GM19397 (cell line): Measurements from ENCODE around the gene IL21R.
"Not testable (repeated sequence)": the region's sequence is repeated elsewhere in the genome, so short reads cannot be mapped to it uniquely, and the experiment has no call there.

Experiments used
- ATAC-seq: cut with Tn5 transposase; IDR thresholded peaks from one replicate; pipeline ENCODE4 v1.9.1; 2021; ENCODE audit warnings: mild to moderate bottlenecking, moderate library complexity; ENCODE audit not compliant: unreplicated experiment

IL21R gene

GRCh38 chr16:27441998-27442397 lies 40.0 kb downstream of the IL21R start:
- ATAC-seq = no peak

DNA sequence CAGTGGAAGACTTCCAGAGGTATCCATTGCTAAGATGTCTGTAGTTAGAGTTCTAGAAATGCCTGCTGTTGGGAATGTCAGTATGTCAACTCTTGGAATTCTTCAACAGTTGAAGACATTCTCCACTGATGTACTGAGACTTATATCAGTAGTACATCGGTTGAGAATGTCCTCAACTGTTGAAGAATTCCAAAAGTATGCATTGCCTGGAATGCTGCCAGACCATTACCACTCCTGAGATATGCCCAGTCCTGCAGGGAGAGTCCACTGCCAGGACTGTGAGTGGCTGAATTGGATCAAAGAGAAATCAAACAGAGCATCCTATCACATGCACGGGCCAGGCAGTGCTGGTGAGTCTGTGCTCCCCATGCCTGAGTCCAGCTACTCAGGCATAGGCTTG lies 42.0 kb downstream of the IL21R start:
- no peak for ATAC-seq

GRCh38 chr16:27444470-27444869 lies 42.5 kb downstream of the IL21R start:
- ATAC-seq = no peak

- no peak for ATAC-seq
Observed at GRCh38 chr16:27445502-27446175, 43.7 kb downstream of the IL21R start.

GRCh38 chr16:27446721-27447120 lies 44.7 kb downstream of the IL21R start:
- no peak for ATAC-seq

DNA sequence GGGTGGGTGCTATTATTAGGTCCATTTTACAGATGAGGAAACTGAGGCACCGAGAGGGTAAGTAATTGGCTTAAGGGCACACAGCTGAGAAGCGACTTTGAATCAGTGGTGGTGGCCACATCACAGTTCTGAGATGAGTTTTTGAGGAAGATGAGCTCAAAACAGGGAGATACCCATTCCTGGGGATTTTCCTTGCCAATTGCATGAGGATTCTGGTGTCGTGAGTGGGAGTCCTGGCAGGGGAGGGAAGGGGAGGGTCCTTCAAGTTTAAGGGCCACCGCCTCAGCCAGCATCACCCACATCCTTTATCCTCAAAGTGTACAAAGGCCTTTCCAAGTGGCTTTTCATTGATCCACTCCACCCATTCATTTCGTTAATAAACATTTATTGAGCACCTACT lies 45.3 kb downstream of the IL21R start:
- ATAC-seq = no peak

DNA sequence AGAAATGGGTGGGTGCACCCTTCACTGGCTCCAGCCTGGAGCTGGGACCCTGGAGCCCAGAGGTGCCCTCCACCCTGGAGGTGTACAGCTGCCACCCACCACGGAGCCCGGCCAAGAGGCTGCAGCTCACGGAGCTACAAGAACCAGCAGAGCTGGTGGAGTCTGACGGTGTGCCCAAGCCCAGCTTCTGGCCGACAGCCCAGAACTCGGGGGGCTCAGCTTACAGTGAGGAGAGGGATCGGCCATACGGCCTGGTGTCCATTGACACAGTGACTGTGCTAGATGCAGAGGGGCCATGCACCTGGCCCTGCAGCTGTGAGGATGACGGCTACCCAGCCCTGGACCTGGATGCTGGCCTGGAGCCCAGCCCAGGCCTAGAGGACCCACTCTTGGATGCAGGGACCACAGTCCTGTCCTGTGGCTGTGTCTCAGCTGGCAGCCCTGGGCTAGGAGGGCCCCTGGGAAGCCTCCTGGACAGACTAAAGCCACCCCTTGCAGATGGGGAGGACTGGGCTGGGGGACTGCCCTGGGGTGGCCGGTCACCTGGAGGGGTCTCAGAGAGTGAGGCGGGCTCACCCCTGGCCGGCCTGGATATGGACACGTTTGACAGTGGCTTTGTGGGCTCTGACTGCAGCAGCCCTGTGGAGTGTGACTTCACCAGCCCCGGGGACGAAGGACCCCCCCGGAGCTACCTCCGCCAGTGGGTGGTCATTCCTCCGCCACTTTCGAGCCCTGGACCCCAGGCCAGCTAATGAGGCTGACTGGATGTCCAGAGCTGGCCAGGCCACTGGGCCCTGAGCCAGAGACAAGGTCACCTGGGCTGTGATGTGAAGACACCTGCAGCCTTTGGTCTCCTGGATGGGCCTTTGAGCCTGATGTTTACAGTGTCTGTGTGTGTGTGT lies 46.8 kb downstream of the IL21R start:
- no peak for ATAC-seq

DNA sequence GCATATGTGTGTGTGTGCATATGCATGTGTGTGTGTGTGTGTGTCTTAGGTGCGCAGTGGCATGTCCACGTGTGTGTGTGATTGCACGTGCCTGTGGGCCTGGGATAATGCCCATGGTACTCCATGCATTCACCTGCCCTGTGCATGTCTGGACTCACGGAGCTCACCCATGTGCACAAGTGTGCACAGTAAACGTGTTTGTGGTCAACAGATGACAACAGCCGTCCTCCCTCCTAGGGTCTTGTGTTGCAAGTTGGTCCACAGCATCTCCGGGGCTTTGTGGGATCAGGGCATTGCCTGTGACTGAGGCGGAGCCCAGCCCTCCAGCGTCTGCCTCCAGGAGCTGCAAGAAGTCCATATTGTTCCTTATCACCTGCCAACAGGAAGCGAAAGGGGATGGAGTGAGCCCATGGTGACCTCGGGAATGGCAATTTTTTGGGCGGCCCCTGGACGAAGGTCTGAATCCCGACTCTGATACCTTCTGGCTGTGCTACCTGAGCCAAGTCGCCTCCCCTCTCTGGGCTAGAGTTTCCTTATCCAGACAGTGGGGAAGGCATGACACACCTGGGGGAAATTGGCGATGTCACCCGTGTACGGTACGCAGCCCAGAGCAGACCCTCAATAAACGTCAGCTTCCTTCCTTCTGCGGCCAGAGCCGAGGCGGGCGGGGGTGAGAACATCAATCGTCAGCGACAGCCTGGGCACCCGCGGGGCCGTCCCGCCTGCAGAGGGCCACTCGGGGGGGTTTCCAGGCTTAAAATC lies 47.6 kb downstream of the IL21R start:
- peak; percentile 53 for ATAC-seq

DNA sequence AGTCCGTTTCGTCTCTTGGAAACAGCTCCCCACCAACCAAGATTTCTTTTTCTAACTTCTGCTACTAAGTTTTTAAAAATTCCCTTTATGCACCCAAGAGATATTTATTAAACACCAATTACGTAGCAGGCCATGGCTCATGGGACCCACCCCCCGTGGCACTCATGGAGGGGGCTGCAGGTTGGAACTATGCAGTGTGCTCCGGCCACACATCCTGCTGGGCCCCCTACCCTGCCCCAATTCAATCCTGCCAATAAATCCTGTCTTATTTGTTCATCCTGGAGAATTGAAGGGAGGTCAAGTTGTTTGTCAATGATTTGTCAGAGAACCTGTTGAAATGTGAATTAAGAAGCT lies 48.2 kb downstream of the IL21R start:
- ATAC-seq = peak; percentile 16

DNA sequence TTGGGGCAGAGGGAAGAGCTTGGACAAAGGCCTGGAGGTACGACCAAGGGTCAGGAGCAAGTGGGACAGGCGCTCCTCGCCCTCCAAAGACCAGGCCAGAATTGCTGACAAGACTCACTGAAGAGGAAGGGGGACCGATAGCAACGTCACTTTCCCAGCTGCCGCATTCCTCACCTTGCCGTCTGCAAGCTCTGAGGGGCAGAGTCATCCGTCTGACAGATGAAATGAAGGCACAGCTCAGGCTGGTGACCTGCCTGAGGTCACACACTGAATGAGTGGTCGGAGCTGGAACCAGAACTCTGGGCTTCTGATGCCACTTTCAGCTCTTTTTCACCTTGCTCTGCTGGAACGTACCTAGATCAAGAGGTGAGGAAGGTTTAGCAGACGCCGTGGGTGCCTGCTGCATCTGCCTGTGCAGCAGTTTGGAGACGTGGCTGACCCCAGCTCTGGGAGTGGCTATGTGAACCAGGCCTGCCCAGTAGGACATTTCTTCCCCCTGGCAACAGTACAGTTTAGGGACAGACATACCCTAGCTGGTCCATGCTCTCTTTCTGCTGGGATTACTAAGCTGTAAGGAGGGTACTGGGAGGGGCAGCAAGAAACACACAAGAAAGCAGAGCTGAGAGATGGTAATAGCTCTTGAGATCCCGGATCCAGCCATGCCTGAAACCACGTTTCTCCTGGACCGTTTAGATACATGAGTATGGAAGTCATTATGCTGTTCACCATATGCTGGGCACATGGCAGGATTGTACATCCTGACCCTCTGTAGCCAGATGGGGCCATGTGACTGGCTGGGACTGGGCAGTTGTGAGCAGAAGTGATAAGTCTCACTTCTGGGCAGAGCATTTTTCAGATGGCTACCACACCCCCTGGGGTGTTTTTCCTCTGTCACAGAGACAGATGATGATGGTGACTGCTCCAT lies 50.9 kb downstream of the IL21R start:
- ATAC-seq = no peak

DNA sequence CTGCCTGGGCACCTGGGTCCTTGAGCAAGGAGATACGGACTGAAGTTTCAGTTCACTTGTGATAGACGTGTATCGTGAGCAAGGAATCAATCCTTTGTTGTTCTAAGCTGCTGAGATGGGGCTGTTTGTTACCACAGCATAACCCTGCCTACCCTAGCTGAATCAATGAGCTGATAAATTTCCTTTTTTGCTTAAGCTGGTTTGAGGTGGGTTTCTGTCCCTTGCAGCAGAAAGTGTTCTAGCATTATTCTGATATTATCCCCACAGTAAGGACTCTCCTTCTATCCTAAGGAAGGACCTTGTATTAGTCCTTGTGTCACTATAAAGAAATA lies 51.5 kb downstream of the IL21R start:
- ATAC-seq = no peak

DNA sequence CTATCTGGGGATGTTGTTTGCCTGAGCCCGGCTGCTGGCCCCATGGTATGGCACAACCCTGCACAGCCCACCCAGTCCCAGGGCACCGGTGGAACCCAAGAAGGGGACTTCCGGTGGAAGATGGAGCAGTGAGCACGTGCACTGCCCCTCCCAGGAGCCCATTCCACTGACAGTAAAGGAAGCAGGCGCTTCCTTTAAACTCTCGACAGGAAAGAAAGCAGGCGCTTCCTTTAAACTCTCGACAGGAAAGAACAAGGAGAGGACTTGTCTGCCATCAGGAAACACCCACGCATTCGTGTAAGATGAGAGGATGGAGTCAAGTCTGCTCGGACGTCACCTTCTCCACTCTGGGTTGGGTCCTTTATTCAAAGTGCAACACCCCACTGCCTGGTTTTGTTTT lies 53.7 kb downstream of the IL21R start:
- no peak for ATAC-seq

- ATAC-seq = not testable (repeated sequence)
Observed at GRCh38 chr16:27457605-27457900, 55.6 kb downstream of the IL21R start.

GRCh38 chr16:27458258-27458657 lies 56.3 kb downstream of the IL21R start:
- ATAC-seq = no peak

DNA sequence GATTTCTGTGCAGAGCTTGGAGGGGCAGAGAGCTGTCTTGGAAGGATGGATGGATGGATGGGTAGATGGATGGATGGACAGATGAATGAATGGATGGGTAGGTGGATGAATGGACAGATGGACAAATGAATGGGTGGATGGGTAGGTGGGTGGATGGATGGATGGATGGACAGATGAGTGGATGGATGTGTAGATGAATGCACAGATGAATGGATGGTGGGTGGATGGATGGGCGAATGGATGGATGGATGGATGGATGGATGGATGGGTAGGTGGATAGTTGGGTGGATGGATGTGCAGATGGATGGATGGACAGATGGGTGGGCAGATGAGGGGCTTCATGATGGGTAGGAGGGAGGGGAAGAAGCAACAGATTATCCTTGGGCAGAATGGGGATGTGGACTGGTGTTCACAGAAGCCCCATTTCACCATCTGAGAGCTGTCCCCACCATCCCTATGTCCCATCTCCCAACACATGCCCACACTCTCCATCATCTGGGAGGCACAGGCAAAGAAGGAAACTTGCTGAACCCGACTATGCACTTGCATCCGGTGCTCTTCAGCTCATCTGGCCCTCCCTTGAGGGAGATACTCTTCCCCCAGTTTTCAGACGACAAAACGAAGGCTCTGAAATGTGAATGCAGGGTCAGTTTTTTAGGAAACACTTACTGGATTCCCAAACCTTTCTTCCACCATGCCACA lies 57.2 kb downstream of the IL21R start:
- no peak for ATAC-seq

- ATAC-seq = no peak
Observed at GRCh38 chr16:27460213-27460612, 58.2 kb downstream of the IL21R start.

GRCh38 chr16:27460663-27461482 lies 58.9 kb downstream of the IL21R start:
- no peak for ATAC-seq

DNA sequence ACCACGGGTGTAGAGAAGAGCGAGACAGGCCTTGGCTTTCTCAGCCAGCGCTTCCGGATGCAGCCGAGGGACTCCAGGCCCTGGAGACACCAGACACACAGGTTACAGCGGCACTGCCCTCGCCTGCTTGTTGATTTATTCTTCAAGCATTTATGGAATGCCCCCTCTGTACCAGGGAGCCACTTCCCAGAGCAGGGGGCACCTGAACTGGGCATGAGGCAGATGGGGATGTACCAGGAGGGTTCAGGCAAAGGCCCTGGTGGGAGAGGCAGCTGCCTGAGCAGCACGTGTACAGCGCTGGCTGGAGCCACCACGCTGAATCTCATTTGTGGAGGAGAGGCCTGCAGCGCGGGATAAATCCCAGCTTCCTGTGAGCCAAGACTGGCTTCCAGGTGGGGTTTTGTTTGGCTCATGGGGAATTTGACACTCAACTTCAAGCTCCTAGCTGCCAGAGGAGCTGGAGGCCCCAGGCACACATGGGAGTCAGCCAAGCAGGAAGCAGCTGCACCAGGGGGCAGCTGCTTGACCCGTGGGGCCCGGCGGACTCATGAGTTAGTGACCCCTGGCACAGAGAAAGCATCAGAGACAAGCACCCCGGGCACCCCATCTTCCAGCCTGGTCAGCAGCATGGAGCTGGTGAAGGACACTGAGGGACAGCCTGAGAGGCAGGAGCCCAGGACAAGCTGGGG lies 59.7 kb downstream of the IL21R start:
- ATAC-seq = no peak
